ENCODE measurements around the gene FAM89B. TPM values are rescaled to one million over a fixed set of nuclear protein-coding genes. Genes with fewer than 3 reads are reported as not detected.

The FAM89B gene
- polyA plus RNA-seq, 3 donors = 51.3 to 139 (median 70.8) TPM

DNA sequence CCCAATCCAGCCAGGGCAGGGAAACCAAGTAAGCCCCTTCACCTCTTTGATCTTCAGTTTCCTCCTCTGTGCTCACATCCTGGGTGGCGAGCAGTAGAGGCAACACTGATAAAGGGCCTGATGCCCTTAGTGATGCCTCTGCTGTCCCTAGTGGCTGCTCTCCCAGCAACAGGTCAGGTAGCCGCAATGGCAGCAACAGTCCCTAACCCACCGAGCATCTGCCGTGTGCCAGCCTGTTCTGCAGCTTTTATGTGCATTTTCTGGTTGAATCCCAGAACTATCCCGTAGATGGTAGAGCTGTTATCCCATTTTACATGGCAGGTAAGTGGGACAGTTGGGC, 42.2 kb upstream of the FAM89B start:
- intact Hi-C loops (cut with micrococcal nuclease) = loop anchor here in 1 of 2 donors (10.0 kb wide), 1 partner anchor 265 kb away; the partner anchor contains the start of gene POLA2
- Mint-ChIP-seq H3K36me3 (peaks cover 58 to 76% of the 10 kb centered on the region in 2 donors), H3K27me3 (ENCODE audit: low read depth in 3 of 3) (peaks cover 0 to 4% (median 0%) of the 10 kb centered on the region in 3 donors), H3K27ac (peak overlapping the region in 1 of 7 donors; percentile 19), H3K4me3 (no peak overlapping the region), H3K4me1 (peaks cover 14% of the 10 kb centered on the region), H3K9me3 (no peaks in the 10 kb centered on the region)
- TF ChIP-seq, protein P1, sequence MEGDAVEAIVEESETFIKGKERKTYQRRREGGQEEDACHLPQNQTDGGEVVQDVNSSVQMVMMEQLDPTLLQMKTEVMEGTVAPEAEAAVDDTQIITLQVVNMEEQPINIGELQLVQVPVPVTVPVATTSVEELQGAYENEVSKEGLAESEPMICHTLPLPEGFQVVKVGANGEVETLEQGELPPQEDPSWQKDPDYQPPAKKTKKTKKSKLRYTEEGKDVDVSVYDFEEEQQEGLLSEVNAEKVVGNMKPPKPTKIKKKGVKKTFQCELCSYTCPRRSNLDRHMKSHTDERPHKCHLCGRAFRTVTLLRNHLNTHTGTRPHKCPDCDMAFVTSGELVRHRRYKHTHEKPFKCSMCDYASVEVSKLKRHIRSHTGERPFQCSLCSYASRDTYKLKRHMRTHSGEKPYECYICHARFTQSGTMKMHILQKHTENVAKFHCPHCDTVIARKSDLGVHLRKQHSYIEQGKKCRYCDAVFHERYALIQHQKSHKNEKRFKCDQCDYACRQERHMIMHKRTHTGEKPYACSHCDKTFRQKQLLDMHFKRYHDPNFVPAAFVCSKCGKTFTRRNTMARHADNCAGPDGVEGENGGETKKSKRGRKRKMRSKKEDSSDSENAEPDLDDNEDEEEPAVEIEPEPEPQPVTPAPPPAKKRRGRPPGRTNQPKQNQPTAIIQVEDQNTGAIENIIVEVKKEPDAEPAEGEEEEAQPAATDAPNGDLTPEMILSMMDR (IDR thresholded peaks at IDR 0.05) = no peak
- Histone ChIP-seq H3K9me3 (replicated peaks in 1 of 2; ENCODE audit: control insufficient read depth in 1 of 2, insufficient read depth in 1 of 2, low read length in 2 of 2) (no peaks in the 10 kb centered on the region), H3K36me3 (replicated peaks in 1 of 2; ENCODE audit: control insufficient read depth in 1 of 2, insufficient read depth in 2 of 2, low read length in 2 of 2) (peaks cover 59 to 82% of the 10 kb centered on the region in 2 donors), H2AFZ (ENCODE audit: insufficient read depth, low read depth, low read length, poor library complexity, severe bottlenecking) (no peak overlapping the region), H3K4me1 (ENCODE audit: control insufficient read depth in 1 of 2, insufficient read depth in 2 of 2, low read length in 2 of 2) (peaks cover 13 to 17% of the 10 kb centered on the region in 2 donors), H3K4me3 (replicated peaks in 1 of 3; ENCODE audit: low read depth in 2 of 3, low read length in 3 of 3) (no peak overlapping the region), H3K27me3 (ENCODE audit: control insufficient read depth in 2 of 2, insufficient read depth in 2 of 2, low read length in 2 of 2) (no peaks in the 10 kb centered on the region), H3K79me2 (ENCODE audit: insufficient read depth, low read length) (peaks cover 19% of the 10 kb centered on the region), H3K4me2 (replicated peaks; ENCODE audit: extremely low read depth, low read length, poor library complexity, severe bottlenecking) (no peak overlapping the region), H3K9ac (ENCODE audit: insufficient read depth, low read length, poor library complexity, severe bottlenecking) (no peak overlapping the region), H4K20me1 (ENCODE audit: insufficient read depth, low read length) (peaks cover 52% of the 10 kb centered on the region), H3K27ac (ENCODE audit: low read depth in 1 of 2, low read length in 2 of 2) (no peak overlapping the region)
- 85% methylated on average over 4 of the region's 5 CpGs for WGBS (ENCODE audit: insufficient coverage)
- DNase-seq = peak in 1 of 3 donors; percentile 4

DNA sequence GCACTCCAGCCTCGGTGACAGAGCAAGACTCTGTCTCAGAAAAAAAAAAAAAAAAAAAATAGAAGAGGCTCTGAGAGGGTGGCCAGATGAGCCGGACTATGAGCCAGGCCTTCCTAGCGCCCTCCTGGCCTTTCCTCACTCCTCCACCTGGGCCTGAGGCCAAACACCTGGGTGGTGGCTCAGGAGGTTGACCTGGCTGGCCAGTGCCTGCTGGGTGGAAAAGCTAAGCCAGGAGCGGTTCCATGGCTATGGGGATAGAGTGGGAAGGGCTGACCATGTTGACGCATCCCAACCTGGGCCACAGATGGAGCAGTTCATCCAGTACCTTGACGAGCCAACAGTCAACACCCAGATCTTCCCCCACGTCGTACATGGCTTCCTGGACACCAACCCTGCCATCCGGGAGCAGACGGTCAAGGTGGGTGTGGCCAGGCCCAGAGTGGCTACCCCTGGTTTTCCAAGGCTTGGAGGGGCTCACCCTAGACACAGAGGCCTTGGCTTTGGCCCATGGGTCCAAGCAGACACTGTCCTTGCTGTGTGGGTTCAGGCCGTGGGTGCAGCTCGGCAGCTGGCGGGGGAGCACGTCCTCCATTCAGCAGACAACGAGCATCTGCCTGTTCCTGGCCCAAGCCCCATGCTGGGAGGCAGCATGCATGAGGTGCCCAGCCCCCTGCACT, 39.8 kb upstream of the FAM89B start:
- Histone ChIP-seq H3K4me1 (ENCODE audit: control insufficient read depth in 1 of 2, insufficient read depth in 2 of 2, low read length in 2 of 2) (no peaks in the 10 kb centered on the region), H2AFZ (ENCODE audit: insufficient read depth, low read depth, low read length, poor library complexity, severe bottlenecking) (no peak overlapping the region), H3K4me2 (replicated peaks; ENCODE audit: extremely low read depth, low read length, poor library complexity, severe bottlenecking) (no peak overlapping the region), H3K36me3 (replicated peaks in 1 of 2; ENCODE audit: control insufficient read depth in 1 of 2, insufficient read depth in 2 of 2, low read length in 2 of 2) (peaks cover 75 to 94% of the 10 kb centered on the region in 2 donors), H3K4me3 (replicated peaks in 1 of 3; ENCODE audit: low read depth in 2 of 3, low read length in 3 of 3) (no peak overlapping the region), H3K9ac (ENCODE audit: insufficient read depth, low read length, poor library complexity, severe bottlenecking) (no peak overlapping the region), H3K27me3 (ENCODE audit: control insufficient read depth in 2 of 2, insufficient read depth in 2 of 2, low read length in 2 of 2) (no peaks in the 10 kb centered on the region), H3K27ac (ENCODE audit: low read depth in 1 of 2, low read length in 2 of 2) (no peak overlapping the region), H4K20me1 (ENCODE audit: insufficient read depth, low read length) (peaks cover 44% of the 10 kb centered on the region), H3K79me2 (ENCODE audit: insufficient read depth, low read length) (no peaks in the 10 kb centered on the region), H3K9me3 (replicated peaks in 1 of 2; ENCODE audit: control insufficient read depth in 1 of 2, insufficient read depth in 1 of 2, low read length in 2 of 2) (no peaks in the 10 kb centered on the region)
- H3K4me3 Mint-ChIP-seq = no peak overlapping the region
- H3K27me3 Mint-ChIP-seq (ENCODE audit: low read depth in 3 of 3) = peaks cover 0 to 4% (median 0%) of the 10 kb centered on the region in 3 donors
- TF ChIP-seq, protein P1 (IDR thresholded peaks at IDR 0.05) = no peak
- peak in 1 of 3 donors; percentile 3 for DNase-seq
- H3K36me3 Mint-ChIP-seq = peaks cover 67 to 82% of the 10 kb centered on the region in 2 donors
- peak overlapping the region in 1 of 7 donors; percentile 43 for H3K27ac Mint-ChIP-seq
- no peaks in the 10 kb centered on the region for H3K9me3 Mint-ChIP-seq
- intact Hi-C loops (cut with micrococcal nuclease) = loop anchor here in 1 of 2 donors (10.0 kb wide), 1 partner anchor 268 kb away; the partner anchor contains the start of gene POLA2
- WGBS (ENCODE audit: insufficient coverage) = 93% methylated on average over 10 of the region's 15 CpGs
- H3K4me1 Mint-ChIP-seq = peaks cover 3% of the 10 kb centered on the region
